HG03469 (cell line): ENCODE results near the gene HSF4.

Experiments
- ATAC-seq: cut with Tn5 transposase; IDR thresholded peaks from one replicate; pipeline ENCODE4 v1.9.1; 2021; ENCODE audit warnings: mild to moderate bottlenecking, moderate library complexity, moderate number of reproducible peaks; ENCODE audit not compliant: unreplicated experiment

HSF4 gene

GRCh38 chr16:67215706-67216105 is 51.2 kb downstream of the HSF4 start:
- no peak for ATAC-seq

- ATAC-seq: no peak
These were observed 52.3 kb downstream of the HSF4 start for GRCh38 chr16:67216612-67217490.
